Neural progenitor cell (in vitro differentiated cells): Measurements from ENCODE around the gene LCMT1.

Source experiments
- EZH2 ChIP-seq: fragments of 200-600 bp; sonication (generic); IDR thresholded peaks from 2 replicates; pipeline ENCODE4 v1.6.1; 2017; ENCODE audit warnings: antibody characterized with exemption, mild to moderate bottlenecking, moderate library complexity
- TF ChIP-seq, protein P1 (sequence below): fragments of 200-600 bp; sonication (generic); IDR thresholded peaks from 2 replicates; pipeline ENCODE4 v1.5.1; 2017; ENCODE audit warnings: antibody characterized with exemption, mild to moderate bottlenecking

DNA sequence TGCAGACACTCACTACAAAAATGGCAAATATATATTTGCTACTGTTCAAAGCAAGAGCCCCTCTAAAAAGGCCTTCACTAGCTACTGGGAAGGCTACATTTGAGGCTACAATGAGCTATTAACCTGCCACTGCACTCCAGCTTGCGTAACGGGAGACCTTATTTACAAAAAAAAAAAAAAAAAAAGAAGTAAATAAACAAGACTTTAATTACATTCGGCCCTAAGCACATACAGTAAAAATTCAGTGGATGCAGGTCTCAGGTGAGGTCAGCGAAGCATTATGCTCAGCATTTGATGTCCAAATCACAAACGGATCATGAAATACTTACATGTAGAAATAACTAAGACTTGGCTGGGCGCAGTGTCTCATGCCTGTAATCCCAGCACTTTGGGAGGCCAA lies 26.7 kb upstream of the LCMT1 start:
- TF ChIP-seq, protein P1, sequence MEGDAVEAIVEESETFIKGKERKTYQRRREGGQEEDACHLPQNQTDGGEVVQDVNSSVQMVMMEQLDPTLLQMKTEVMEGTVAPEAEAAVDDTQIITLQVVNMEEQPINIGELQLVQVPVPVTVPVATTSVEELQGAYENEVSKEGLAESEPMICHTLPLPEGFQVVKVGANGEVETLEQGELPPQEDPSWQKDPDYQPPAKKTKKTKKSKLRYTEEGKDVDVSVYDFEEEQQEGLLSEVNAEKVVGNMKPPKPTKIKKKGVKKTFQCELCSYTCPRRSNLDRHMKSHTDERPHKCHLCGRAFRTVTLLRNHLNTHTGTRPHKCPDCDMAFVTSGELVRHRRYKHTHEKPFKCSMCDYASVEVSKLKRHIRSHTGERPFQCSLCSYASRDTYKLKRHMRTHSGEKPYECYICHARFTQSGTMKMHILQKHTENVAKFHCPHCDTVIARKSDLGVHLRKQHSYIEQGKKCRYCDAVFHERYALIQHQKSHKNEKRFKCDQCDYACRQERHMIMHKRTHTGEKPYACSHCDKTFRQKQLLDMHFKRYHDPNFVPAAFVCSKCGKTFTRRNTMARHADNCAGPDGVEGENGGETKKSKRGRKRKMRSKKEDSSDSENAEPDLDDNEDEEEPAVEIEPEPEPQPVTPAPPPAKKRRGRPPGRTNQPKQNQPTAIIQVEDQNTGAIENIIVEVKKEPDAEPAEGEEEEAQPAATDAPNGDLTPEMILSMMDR, result no peak
- no peak for TF ChIP-seq EZH2
